Measurements from ENCODE around the gene MRPL49.

GRCh38 chr11:65077451-65077850 is 44.7 kb upstream of the MRPL49 start:
- TF ChIP-seq, protein P1, sequence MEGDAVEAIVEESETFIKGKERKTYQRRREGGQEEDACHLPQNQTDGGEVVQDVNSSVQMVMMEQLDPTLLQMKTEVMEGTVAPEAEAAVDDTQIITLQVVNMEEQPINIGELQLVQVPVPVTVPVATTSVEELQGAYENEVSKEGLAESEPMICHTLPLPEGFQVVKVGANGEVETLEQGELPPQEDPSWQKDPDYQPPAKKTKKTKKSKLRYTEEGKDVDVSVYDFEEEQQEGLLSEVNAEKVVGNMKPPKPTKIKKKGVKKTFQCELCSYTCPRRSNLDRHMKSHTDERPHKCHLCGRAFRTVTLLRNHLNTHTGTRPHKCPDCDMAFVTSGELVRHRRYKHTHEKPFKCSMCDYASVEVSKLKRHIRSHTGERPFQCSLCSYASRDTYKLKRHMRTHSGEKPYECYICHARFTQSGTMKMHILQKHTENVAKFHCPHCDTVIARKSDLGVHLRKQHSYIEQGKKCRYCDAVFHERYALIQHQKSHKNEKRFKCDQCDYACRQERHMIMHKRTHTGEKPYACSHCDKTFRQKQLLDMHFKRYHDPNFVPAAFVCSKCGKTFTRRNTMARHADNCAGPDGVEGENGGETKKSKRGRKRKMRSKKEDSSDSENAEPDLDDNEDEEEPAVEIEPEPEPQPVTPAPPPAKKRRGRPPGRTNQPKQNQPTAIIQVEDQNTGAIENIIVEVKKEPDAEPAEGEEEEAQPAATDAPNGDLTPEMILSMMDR (IDR thresholded peaks at IDR 0.05; ENCODE audit: insufficient read depth, low read depth, low read length): no peak
- no peak for TF ChIP-seq EZH2 (IDR thresholded peaks at IDR 0.05; ENCODE audit: insufficient read depth, low read length)

All from astrocyte (in vitro differentiated cells and primary cell).